ENCODE measurements around the gene OR2D2.
"Not testable (repeated sequence)": the region's sequence is repeated elsewhere in the genome, so short reads cannot be mapped to it uniquely, and the experiment has no call there.

OR2D2 gene

GRCh38 chr11:6892400-6892799 is at the start of gene OR2D2:
Gene OR2D2, minus strand, starts transcription at chr11:6892500. Its CDS starts 0 bp downstream, at chr11:6892500.
- DNase-seq (ENCODE audit: low read depth): no peak

- DNase-seq (ENCODE audit: low read depth): no peak
Observed at GRCh38 chr11:6941970-6942369, 49.7 kb upstream of the OR2D2 start.

- no peak for DNase-seq (ENCODE audit: low read depth)
Observed at GRCh38 chr11:6932145-6932544, 39.8 kb upstream of the OR2D2 start.

GRCh38 chr11:6931146-6931713 is 38.9 kb upstream of the OR2D2 start:
- no peak for DNase-seq (ENCODE audit: low read depth)

- DNase-seq (ENCODE audit: low read depth): no peak
Observed at GRCh38 chr11:6928916-6929315, 36.6 kb upstream of the OR2D2 start.

GRCh38 chr11:6927030-6927617 is 34.8 kb upstream of the OR2D2 start:
- no peak for DNase-seq (ENCODE audit: low read depth)

GRCh38 chr11:6926208-6927029 is 34.1 kb upstream of the OR2D2 start, which contains the start of gene ZNF215:
Gene ZNF215, plus strand, starts transcription at chr11:6926426. Its CDS starts 5,847 bp downstream, at chr11:6932273.
- no peak for DNase-seq (ENCODE audit: low read depth)

- no peak for DNase-seq (ENCODE audit: low read depth)
Observed at GRCh38 chr11:6925636-6926207, 33.4 kb upstream of the OR2D2 start.

GRCh38 chr11:6925007-6925577 is 32.8 kb upstream of the OR2D2 start:
- no peak for DNase-seq (ENCODE audit: low read depth)

- no peak for DNase-seq (ENCODE audit: low read depth)
Observed at GRCh38 chr11:6920702-6921101, 28.4 kb upstream of the OR2D2 start, which contains the start of gene OR2D3. Gene OR2D3, plus strand, starts transcription at chr11:6921002. Its CDS starts 0 bp downstream, at chr11:6921002.

GRCh38 chr11:6919698-6920097 is 27.4 kb upstream of the OR2D2 start:
- DNase-seq (ENCODE audit: low read depth): no peak

- no peak for DNase-seq (ENCODE audit: low read depth)
Observed at GRCh38 chr11:6911948-6912347, 19.6 kb upstream of the OR2D2 start.

GRCh38 chr11:6911378-6911777 is 19.1 kb upstream of the OR2D2 start:
- no peak for DNase-seq (ENCODE audit: low read depth)

- DNase-seq (ENCODE audit: low read depth): not testable (repeated sequence)
Observed at GRCh38 chr11:6904804-6905203, 12.5 kb upstream of the OR2D2 start.

GRCh38 chr11:6900327-6900999 is 8.2 kb upstream of the OR2D2 start:
- no peak for DNase-seq (ENCODE audit: low read depth)

GRCh38 chr11:6898911-6899310 is 6.6 kb upstream of the OR2D2 start:
- no peak for DNase-seq (ENCODE audit: low read depth)

- DNase-seq (ENCODE audit: low read depth): no peak
Observed at GRCh38 chr11:6895010-6895409, 2.7 kb upstream of the OR2D2 start.

GRCh38 chr11:6894097-6894496 is 1.8 kb upstream of the OR2D2 start:
- DNase-seq (ENCODE audit: low read depth): no peak

- DNase-seq (ENCODE audit: low read depth): no peak
Observed at GRCh38 chr11:6889835-6890234, 2.5 kb downstream of the OR2D2 start.

- DNase-seq (ENCODE audit: low read depth): no peak
Observed at GRCh38 chr11:6888830-6889229, 3.5 kb downstream of the OR2D2 start.

- DNase-seq (ENCODE audit: low read depth): not testable (repeated sequence)
Observed at GRCh38 chr11:6887711-6888110, 4.6 kb downstream of the OR2D2 start.

GRCh38 chr11:6882751-6883150 is 9.5 kb downstream of the OR2D2 start:
- DNase-seq (ENCODE audit: low read depth): no peak

Data from activated T-helper 1 cell treated with Interleukin-2 at 50 U/mL for 16 hours (primary cell).